NB4 (cell line): ENCODE data around the gene TBC1D2B.

Experiments used
- DNase-seq: peaks from one replicate; pipeline ENCODE4 v3.0.0; 2010; ENCODE audit warnings: low read depth
- H3K4me3 ChIP-seq: one replicate; pipeline ENCODE4 v1.5.1; 2011; ENCODE audit warnings: mild to moderate bottlenecking, low read depth, low read length, moderate library complexity
- CTCF ChIP-seq: IDR thresholded peaks from one replicate; pipeline ENCODE4 v1.5.1; 2012; ENCODE audit warnings: low read depth, low read length
- MAX ChIP-seq: IDR thresholded peaks from 2 replicates; pipeline ENCODE4 v1.6.1; 2011; ENCODE audit warnings: low read depth, low read length
- MYC ChIP-seq: IDR thresholded peaks from 2 replicates; pipeline ENCODE4 v1.6.1; 2011; ENCODE audit warnings: low read depth, low read length
- POLR2A ChIP-seq: IDR thresholded peaks from 2 replicates; pipeline ENCODE4 v1.6.1; 2011; ENCODE audit warnings: mild to moderate bottlenecking; ENCODE audit not compliant: insufficient read length; ENCODE audit errors: extremely low read depth

TBC1D2B gene

GRCh38 chr15:78018946-78019644 lies 58.4 kb downstream of the TBC1D2B start:
- peak; percentile 94 for DNase-seq
- TF ChIP-seq MYC (no peak), POLR2A (no peak), MAX (peak; percentile 75), CTCF (no peak)
- H3K4me3 ChIP-seq, result no peak overlapping the region

- H3K4me3 ChIP-seq, result no peak overlapping the region
- no peak for DNase-seq
- TF ChIP-seq CTCF, result no peak
- no peak for TF ChIP-seq MYC
- no peak for TF ChIP-seq POLR2A
- no peak for TF ChIP-seq MAX
These were observed 59.1 kb downstream of the TBC1D2B start for GRCh38 chr15:78018445-78018844.

GRCh38 chr15:78016860-78017259 lies 60.7 kb downstream of the TBC1D2B start:
- no peak for DNase-seq
- no peak for TF ChIP-seq CTCF
- no peak for TF ChIP-seq MYC
- TF ChIP-seq MAX, result no peak
- no peak for TF ChIP-seq POLR2A
- no peak overlapping the region for H3K4me3 ChIP-seq

GRCh38 chr15:78012643-78013077 lies 64.9 kb downstream of the TBC1D2B start:
- TF ChIP-seq CTCF (no peak), MAX (no peak), MYC (no peak), POLR2A (no peak)
- no peak for DNase-seq
- no peak overlapping the region for H3K4me3 ChIP-seq

GRCh38 chr15:78010067-78010466 lies 67.4 kb downstream of the TBC1D2B start:
- no peak for TF ChIP-seq MYC
- no peak for TF ChIP-seq POLR2A
- no peak for TF ChIP-seq CTCF
- TF ChIP-seq MAX, result no peak
- no peak overlapping the region for H3K4me3 ChIP-seq
- DNase-seq, result no peak

GRCh38 chr15:78007964-78008886 lies 69.3 kb downstream of the TBC1D2B start:
- DNase-seq, result no peak
- TF ChIP-seq POLR2A, result no peak
- TF ChIP-seq MAX, result no peak
- no peak for TF ChIP-seq CTCF
- TF ChIP-seq MYC, result no peak

More at GRCh38 chr15:78007964-78008886, 69.3 kb downstream of the TBC1D2B start:
- H3K4me3 ChIP-seq, result no peak overlapping the region
